Ecto neural progenitor cell (in vitro differentiated cells): ENCODE data around the gene DPP10.
"Not testable (repeated sequence)": the region's sequence is repeated elsewhere in the genome, so short reads cannot be mapped to it uniquely, and the experiment has no call there.

Experiments used
- DNase-seq: peaks from one replicate; pipeline ENCODE4 v3.0.0-alpha.2; 2018; ENCODE audit warnings: low spot score

Gene DPP10

DNA sequence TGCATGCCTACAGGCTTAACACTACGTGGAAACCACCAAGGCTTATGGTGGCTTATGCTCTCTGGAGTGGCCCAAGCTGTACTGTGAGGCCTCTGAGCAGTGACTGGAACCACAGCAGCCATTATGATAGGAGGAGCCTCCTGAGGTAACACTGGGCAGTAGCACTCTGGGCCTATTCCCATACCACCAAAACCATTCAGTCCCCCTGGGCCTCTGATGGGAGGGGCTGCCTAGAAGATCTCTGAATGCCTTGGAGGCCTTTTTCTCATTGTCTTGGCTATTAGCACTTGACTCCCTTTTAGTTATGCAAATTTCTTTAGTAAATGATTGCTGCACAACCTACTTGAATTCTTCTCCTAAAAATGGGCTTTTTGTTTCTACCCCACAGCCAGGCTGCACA is 985.0 kb downstream of the DPP10 start:
- DNase-seq: no peak

GRCh38 chr2:115440746-115441145 is 998.3 kb downstream of the DPP10 start:
- not testable (repeated sequence) for DNase-seq

- no peak for DNase-seq
These were observed 1001.2 kb downstream of the DPP10 start for GRCh38 chr2:115443539-115444185.

- DNase-seq: no peak
These were observed 1017.6 kb downstream of the DPP10 start for GRCh38 chr2:115460008-115460407.

GRCh38 chr2:115480741-115481140 is 1038.3 kb downstream of the DPP10 start:
- no peak for DNase-seq

GRCh38 chr2:115481842-115482241 is 1039.4 kb downstream of the DPP10 start:
- no peak for DNase-seq

GRCh38 chr2:115483666-115484065 is 1041.2 kb downstream of the DPP10 start:
- no peak for DNase-seq

DNA sequence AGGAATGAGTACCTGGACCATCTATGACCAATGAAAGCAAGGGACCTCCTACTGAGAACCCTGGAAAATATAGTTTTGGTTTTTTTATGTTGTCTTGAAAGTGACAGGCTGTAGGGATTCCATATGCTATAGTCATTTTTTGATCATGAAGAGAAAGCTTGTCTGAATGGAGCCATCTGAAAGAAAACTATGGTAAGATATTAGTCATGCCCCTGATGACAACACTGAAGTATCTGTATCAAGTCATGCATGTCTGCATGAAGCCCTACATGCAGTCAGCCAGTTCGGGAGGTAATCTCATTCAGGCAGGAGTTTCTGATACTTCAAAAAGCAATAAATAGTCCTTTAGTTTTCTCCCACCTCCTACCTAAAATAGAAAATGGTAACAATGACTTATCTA is 1042.0 kb downstream of the DPP10 start:
- DNase-seq: no peak

DNA sequence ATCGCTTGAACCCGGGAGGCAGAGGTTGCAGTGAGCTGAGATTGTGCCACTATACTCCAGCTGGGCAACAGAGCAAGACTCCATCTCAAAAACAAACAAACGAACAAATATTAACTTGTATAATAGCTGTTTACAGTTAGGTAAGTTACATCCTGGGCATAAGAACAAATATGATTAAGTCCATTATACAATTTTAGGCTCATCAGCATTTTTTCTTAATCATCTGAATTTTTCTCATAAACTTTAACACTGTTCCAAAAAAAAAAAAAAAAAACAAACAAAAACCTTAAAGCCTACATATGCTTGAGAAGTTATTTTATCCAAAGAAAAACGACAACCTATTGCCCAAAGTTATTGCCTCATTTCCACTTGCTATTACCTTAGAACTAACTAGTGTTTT is 1042.5 kb downstream of the DPP10 start:
- DNase-seq: no peak

GRCh38 chr2:115491186-115491793 is 1048.8 kb downstream of the DPP10 start:
- no peak for DNase-seq

DNA sequence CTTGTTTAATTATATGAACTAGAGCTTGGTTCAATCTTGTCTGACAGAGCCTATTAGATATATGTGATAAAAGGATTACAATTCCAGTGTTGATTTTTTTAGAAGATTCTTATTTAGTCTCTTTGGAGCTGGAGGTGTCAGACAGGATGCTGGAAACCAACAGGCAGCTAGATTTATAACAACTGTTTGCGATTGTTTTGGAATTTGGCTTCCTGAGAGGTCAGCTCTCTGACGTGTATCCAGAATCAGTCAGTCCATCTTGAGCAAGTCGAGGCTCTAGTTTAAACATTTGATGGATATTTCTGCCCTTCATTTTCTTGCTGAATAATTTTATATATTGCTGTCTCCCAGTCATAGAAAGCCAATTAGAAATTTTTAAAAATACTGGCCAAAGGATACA is 1062.9 kb downstream of the DPP10 start:
- no peak for DNase-seq

DNA sequence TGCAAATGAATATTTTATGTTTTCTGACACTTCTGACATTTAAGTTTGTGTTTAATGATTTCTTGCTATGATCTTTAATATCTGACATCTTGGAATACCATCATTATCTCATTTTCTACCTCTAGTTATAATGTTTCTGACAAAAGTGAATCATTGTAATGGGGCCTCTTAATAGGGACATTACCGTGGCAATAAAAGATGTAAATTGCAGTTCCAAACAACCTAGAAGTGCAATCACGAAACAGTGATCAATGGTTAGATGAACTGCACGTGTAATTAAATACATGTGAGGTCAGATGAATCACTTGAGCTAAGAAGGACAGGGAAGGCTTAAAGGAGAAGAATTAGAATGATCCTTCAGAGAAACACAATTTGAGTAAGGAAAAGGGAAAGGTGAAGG is 1078.3 kb downstream of the DPP10 start:
- no peak for DNase-seq

GRCh38 chr2:115524452-115524851 is 1082.0 kb downstream of the DPP10 start:
- no peak for DNase-seq

- DNase-seq: no peak
These were observed 1087.2 kb downstream of the DPP10 start for GRCh38 chr2:115529627-115530026.

GRCh38 chr2:115533081-115533480 is 1090.6 kb downstream of the DPP10 start:
- DNase-seq: no peak

GRCh38 chr2:115541814-115542213 is 1099.4 kb downstream of the DPP10 start:
- no peak for DNase-seq

DNA sequence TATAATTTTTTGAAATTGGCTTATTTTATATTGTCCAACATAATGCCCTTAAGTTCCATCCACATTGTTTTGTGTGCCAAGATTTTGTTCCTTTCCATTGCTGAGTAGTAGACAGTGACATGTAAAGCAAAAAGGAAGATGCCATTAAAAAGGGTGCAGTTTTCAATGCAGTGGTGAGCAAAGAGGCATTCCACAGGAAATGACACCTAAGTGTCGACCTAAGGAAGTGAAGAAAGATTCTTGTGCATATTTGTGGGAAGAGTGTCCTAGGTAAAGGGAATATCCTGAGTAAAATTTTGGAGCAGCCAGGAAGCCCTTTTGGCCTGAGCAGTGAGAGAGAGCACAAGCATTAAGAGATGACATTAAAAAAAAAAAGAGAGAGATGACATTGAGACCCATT is 1099.9 kb downstream of the DPP10 start:
- DNase-seq: no peak

- no peak for DNase-seq
These were observed 1100.6 kb downstream of the DPP10 start for GRCh38 chr2:115543024-115543423.

DNA sequence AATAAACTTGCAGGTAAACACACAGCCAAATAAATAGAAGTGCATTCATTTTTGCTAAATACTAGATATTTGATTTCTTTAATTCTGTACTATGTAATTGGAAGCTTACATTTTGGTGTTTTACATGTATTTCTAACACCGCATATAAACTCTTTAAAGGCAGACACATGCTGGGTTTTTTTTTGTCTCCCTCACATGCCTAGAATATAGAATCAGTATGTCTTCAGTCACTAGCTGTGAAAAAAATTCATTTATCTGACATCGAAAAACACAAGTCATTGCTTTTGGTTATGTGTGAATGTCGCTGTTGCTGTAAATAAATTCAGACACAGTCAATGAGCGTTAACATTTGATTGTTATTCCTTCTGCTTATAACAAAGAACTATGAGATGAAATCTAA is 1101.0 kb downstream of the DPP10 start:
- no peak for DNase-seq

- no peak for DNase-seq
These were observed 1107.2 kb downstream of the DPP10 start for GRCh38 chr2:115549611-115550130.

GRCh38 chr2:115552726-115553125 is 1110.3 kb downstream of the DPP10 start:
- no peak for DNase-seq

DNA sequence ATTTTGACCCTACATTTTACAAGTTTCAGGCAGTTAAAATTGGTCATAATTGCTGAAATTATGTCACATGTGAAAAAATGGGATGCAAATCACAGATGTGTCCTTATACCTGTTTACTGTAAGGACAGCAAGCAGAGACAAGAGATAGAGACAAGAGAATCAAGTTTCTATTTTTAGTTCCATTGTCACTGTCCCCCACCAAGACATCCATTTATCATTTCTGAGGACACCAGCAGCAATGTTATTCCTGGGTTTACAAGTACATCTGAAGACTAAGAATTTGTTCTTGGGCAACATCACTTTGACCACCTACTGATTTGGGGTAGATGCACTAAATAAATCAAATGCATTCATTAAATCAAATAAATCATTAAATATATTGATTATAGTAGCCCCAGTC is 1111.7 kb downstream of the DPP10 start:
- no peak for DNase-seq

DNA sequence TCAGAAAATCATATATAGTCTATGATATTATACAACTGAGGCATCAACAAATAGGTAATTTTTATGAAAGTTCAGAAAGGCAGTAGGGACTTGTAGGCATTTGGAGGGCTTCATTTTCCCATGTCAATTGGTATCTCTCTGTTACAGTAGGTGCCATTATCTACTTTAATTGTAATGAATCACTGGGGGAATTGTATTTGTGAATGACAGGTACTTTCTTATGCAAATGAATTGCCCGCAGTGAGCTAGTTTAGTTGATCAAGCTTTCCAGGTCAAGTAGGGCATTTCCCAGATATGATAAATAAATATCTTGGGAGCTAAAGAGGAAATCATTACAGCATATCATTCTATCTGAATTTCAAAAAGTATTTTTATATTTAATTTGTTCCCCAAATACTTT is 1116.3 kb downstream of the DPP10 start:
- DNase-seq: no peak

DNA sequence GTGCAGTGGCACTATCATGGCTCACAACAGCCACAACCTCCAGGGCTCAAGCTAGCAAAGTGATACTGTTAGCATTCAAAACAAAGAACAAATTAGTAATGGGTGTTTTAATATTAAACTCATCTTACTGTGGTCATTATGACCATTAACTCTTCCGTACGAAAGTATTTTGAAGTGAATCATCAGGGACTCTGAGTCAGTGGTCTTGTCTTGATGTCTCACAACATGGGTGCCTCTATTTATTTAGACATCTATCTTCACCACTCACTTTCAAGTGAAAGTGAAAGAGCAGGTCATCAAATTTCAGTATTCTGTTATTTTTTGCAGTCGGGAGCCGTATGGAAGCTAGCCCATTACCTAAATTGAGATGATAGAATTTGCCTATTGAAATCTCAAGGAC is 1118.2 kb downstream of the DPP10 start:
- no peak for DNase-seq
